B cell (primary cell): ENCODE results near the gene ARHGAP22. TPM values are rescaled to one million over a fixed set of nuclear protein-coding genes. Genes with fewer than 3 reads are reported as not detected.

Source experiments
- ATAC-seq: fragments of 200-7000 bp; cut with Tn5 transposase; one replicate; pipeline ENCODE4 v1.10.0; 2021; ENCODE audit warnings: low read depth, mild to moderate bottlenecking, moderate number of reproducible peaks, moderate library complexity
- CTCF ChIA-PET: fragments of 350-600 bp; sonication (Branson Sonifier 250); formaldehyde crosslinking; loops from one replicate; lab custom pipeline; 2021; ENCODE audit warnings: antibody characterized with exemption, inconsistent platforms; lab: Charles Lee
- POLR2A ChIA-PET: fragments of 350-600 bp; sonication (Branson Sonifier 250); formaldehyde crosslinking; loops from one replicate; lab custom pipeline; 2021; ENCODE audit warnings: antibody characterized with exemption; lab: Charles Lee
- DNase-seq: peaks from one replicate; pipeline ENCODE4 v3.0.0; 2013
- H2AFZ ChIP-seq: 2 replicates; pipeline ENCODE4 v1.6.1; 2012; ENCODE audit warnings: mild to moderate bottlenecking, low read depth, low read length; ENCODE audit not compliant: insufficient read depth, poor library complexity, severe bottlenecking
- H3K27ac ChIP-seq, 2 donors: 1 replicate in 1 of 2; 2 replicates in 1 of 2; pipeline ENCODE4 v1.5.1; 2012 to 2013; ENCODE audit warnings: low read length in 2 of 2, mild to moderate bottlenecking in 2 of 2, moderate library complexity in 1 of 2
- H3K27me3 ChIP-seq, 4 experiments: fragments of 200-600 bp in 1 of 4; sonication (generic) in 1 of 4; replicated peaks in 1 of 4; 1 replicate in 2 of 4; 2 replicates in 2 of 4; pipeline versions ENCODE4 v1.6.1 to v1.7.0; 2013 to 2016; ENCODE audit warnings: low read length in 3 of 4, mild to moderate bottlenecking in 2 of 4, mixed read lengths in 1 of 4, moderate library complexity in 1 of 4; ENCODE audit not compliant: insufficient read depth in 4 of 4, control insufficient read depth in 3 of 4; ENCODE audit errors: control extremely low read depth in 1 of 4
- H3K36me3 ChIP-seq, 2 experiments: replicated peaks in 1 of 2; 1 replicate in 1 of 2; 2 replicates in 1 of 2; pipeline versions ENCODE4 v1.6.1 to v1.7.1; 2013; ENCODE audit warnings: low read length in 1 of 2; ENCODE audit not compliant: insufficient read depth in 2 of 2, control insufficient read depth in 1 of 2; ENCODE audit errors: control extremely low read depth in 1 of 2, extremely low read depth in 1 of 2
- H3K4me1 ChIP-seq, 2 donors: fragments of 200-600 bp in 1 of 2; sonication (generic) in 1 of 2; 1 replicate in 1 of 2; 2 replicates in 1 of 2; pipeline versions ENCODE4 v1.5.1 to v1.6.1; 2013 to 2017; ENCODE audit warnings: low read length in 2 of 2; ENCODE audit not compliant: control insufficient read depth in 2 of 2, insufficient read depth in 2 of 2
- H3K4me2 ChIP-seq: replicated peaks from 2 replicates; pipeline ENCODE3; 2012; ENCODE audit warnings: mild to moderate bottlenecking, low read depth, low read length; ENCODE audit not compliant: poor library complexity, severe bottlenecking
- H3K4me3 ChIP-seq, 5 experiments: fragments of 200-600 bp in 1 of 5; sonication (generic) in 1 of 5; 1 replicate in 3 of 5; 2 replicates in 2 of 5; pipeline versions ENCODE4 v1.5.1 to v1.7.0; 2011 to 2016; ENCODE audit warnings: low read length in 4 of 5, mild to moderate bottlenecking in 4 of 5, low read depth in 2 of 5, control low read depth in 1 of 5, moderate library complexity in 1 of 5; ENCODE audit not compliant: insufficient read depth in 1 of 5; ENCODE audit errors: control extremely low read depth in 1 of 5, extremely low read depth in 1 of 5
- H3K79me2 ChIP-seq: fragments of 200-600 bp; sonication (generic); one replicate; pipeline ENCODE4 v1.6.0; 2016; ENCODE audit warnings: low read length; ENCODE audit not compliant: control insufficient read depth, insufficient read depth
- H3K9ac ChIP-seq: fragments of 200-600 bp; sonication (generic); 2 replicates; pipeline ENCODE4 v1.6.1; 2017; ENCODE audit warnings: mild to moderate bottlenecking, low read length, moderate library complexity
- H3K9me3 ChIP-seq, 3 donors: one replicate each; pipeline versions ENCODE4 v1.6.1 to v1.7.1; 2013; ENCODE audit warnings: low read length in 2 of 3; ENCODE audit not compliant: control insufficient read depth in 2 of 3, insufficient read depth in 1 of 3; ENCODE audit errors: control extremely low read depth in 1 of 3
- H4K20me1 ChIP-seq: 2 replicates; pipeline ENCODE4 v1.6.0; 2012; ENCODE audit warnings: mild to moderate bottlenecking, low read length; ENCODE audit not compliant: insufficient read depth, control insufficient read depth, poor library complexity, severe bottlenecking
- H3K27ac Mint-ChIP-seq: one replicate; pipeline ENCODE4 v1.8.0; 2021; ENCODE audit warnings: mixed read lengths
- H3K27me3 Mint-ChIP-seq: one replicate; pipeline ENCODE4 v1.8.0; 2021; ENCODE audit warnings: mixed read lengths
- H3K4me1 Mint-ChIP-seq: one replicate; pipeline ENCODE4 v1.8.0; 2021; ENCODE audit warnings: mixed read lengths
- H3K4me3 Mint-ChIP-seq: one replicate; pipeline ENCODE4 v1.8.0; 2021; ENCODE audit warnings: mixed read lengths
- H3K9me3 Mint-ChIP-seq: one replicate; pipeline ENCODE4 v1.8.0; 2022; ENCODE audit warnings: mixed read lengths; ENCODE audit not compliant: insufficient read depth
- CTCF ChIP-seq: fragments of 200-600 bp; IDR thresholded peaks from one replicate; pipeline ENCODE4 v1.8.0; 2022; ENCODE audit warnings: antibody characterized with exemption, mild to moderate bottlenecking
- EZH2 ChIP-seq: IDR thresholded peaks from 2 replicates; pipeline ENCODE4 v1.6.1; 2012; ENCODE audit warnings: borderline replicate concordance, low read depth, mild to moderate bottlenecking, moderate library complexity, low read length; ENCODE audit not compliant: insufficient read depth, poor library complexity, severe bottlenecking
- WGBS: methylation state at CpG from one replicate; pipeline ENCODE4 v1.1.5; 2013; ENCODE audit warnings: missing lambda C conversion rate; ENCODE audit not compliant: insufficient coverage; 5-methylcytosine and 5-hydroxymethylcytosine counted together
- intact Hi-C: fragments of 100-400 bp; cut with micrococcal nuclease; formaldehyde crosslinking; loops from one replicate; pipeline ENCODE4 v1.10.0; 2022
- polyA plus RNA-seq: library from polyadenylated mRNA; depleted of rRNA; stranded (reverse); fragments of >200 nt; gene quantifications from 2 replicates; pipeline ENCODE4 v1.2.3, GENCODE V29; 2012
- total RNA-seq, 2 donors: library from RNA; stranded (reverse); fragments of 120-200 nt in 1 of 2; gene quantifications; 1 replicate in 1 of 2; 2 replicates in 1 of 2; pipeline versions ENCODE4 v1.2.3 to v1.2.4, GENCODE V29; 2013 to 2022

Gene ARHGAP22
- total and polyA plus RNA-seq, 2 donors (not counting 1 experiment from before 2014, with no cell fraction given), result 1.9 to 2.0 TPM

GRCh38 chr10:48480397-48481374 lies 124.2 kb downstream of the ARHGAP22 start:
- Histone ChIP-seq H3K9me3 (peaks cover 0 to 8% (median 0%) of the 10 kb centered on the region in 3 donors), H3K27me3 (peaks cover 0 to 5% (median 0%) of the 10 kb centered on the region in 4 experiments), H3K4me3 (no peak overlapping the region), H3K36me3 (no peaks in the 10 kb centered on the region), H3K79me2 (no peaks in the 10 kb centered on the region), H3K9ac (no peak overlapping the region), H2AFZ (no peak overlapping the region), H4K20me1 (no peaks in the 10 kb centered on the region), H3K4me2 (no peak overlapping the region), H3K4me1 (no peaks in the 10 kb centered on the region), H3K27ac (no peak overlapping the region)
- Mint-ChIP-seq H3K27me3 (peaks cover 38% of the 10 kb centered on the region), H3K27ac (no peak overlapping the region), H3K9me3 (no peaks in the 10 kb centered on the region), H3K4me3 (no peak overlapping the region), H3K4me1 (no peaks in the 10 kb centered on the region)
- DNase-seq (no peak), ATAC-seq (no peak)
- ChIA-PET CTCF (no interaction called here), POLR2A (no interaction called here)
- no peak for TF ChIP-seq EZH2
- TF ChIP-seq CTCF, result no peak
- intact Hi-C loops, result no loop called here
- 54% methylated on average over 20 of the region's 20 CpGs for WGBS
